ENCODE data around the gene TRIM31. TPM values are rescaled to one million over a fixed set of nuclear protein-coding genes. Genes with fewer than 3 reads are reported as not detected.
A peak's percentile ranks its signal among the peaks of the same experiment; 100 is the strongest.

Gene TRIM31
- total and polyA plus RNA-seq, 2 donors from 2014 or later, result 0.22 to 0.26 TPM

DNA sequence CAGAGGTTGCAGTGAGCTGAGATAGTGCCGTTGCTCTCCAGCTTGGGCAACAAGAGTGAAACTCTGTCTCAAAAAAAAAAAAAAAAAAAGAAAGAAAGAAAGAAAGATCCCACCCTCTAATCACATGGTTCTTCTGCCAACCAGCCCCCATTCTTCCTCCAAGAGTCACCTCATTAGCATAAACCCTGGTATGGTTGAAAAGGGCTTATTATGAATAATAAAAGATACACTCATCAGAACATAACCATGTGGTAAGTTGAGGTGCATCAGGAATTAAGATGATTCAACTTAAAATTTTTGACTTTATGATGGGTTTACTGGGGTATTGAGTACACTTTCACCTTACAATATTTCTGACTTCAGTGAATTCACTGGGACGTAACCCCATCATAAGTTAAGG, 22.3 kb upstream of the TRIM31 start:
- peaks cover 11% of the 10 kb centered on the region for H3K27me3 ChIP-seq (ENCODE audit: control insufficient read depth, insufficient read depth, low read length)
- TF ChIP-seq, protein P1, sequence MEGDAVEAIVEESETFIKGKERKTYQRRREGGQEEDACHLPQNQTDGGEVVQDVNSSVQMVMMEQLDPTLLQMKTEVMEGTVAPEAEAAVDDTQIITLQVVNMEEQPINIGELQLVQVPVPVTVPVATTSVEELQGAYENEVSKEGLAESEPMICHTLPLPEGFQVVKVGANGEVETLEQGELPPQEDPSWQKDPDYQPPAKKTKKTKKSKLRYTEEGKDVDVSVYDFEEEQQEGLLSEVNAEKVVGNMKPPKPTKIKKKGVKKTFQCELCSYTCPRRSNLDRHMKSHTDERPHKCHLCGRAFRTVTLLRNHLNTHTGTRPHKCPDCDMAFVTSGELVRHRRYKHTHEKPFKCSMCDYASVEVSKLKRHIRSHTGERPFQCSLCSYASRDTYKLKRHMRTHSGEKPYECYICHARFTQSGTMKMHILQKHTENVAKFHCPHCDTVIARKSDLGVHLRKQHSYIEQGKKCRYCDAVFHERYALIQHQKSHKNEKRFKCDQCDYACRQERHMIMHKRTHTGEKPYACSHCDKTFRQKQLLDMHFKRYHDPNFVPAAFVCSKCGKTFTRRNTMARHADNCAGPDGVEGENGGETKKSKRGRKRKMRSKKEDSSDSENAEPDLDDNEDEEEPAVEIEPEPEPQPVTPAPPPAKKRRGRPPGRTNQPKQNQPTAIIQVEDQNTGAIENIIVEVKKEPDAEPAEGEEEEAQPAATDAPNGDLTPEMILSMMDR (IDR thresholded peaks at IDR 0.05; ENCODE audit: borderline replicate concordance, extremely low read depth, insufficient read depth), result no peak

DNA sequence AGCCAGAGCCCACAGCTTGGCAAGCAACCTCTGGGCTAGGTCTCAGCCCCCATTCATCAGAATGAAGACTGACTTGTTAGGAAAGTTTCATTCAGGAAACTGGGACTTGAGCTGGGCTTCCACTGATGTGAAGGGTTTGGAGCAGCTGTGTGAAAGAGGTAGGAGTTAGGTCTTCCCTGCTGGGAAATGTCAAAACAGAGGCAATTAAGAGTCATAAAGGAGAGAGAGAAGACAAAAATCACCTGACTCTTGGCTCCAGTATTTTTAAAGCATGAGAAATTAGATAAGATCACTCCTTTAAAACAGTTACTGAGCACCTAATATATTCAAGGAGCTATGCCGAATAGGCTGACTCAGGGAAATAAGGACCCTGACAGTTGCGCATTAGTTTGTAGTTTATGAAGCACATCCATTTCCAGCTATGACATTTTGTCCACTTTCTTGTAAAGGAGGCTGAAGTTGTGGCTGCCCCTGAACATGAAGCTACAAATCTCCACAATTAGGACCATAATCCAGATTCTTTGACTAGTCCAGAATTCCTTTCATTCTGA, 19.1 kb upstream of the TRIM31 start:
- no peak for DNase-seq
- Histone ChIP-seq H3K36me3 (ENCODE audit: control insufficient read depth in 2 of 3, insufficient read depth in 3 of 3, low read length in 3 of 3) (no peaks in the 10 kb centered on the region), H3K4me1 (ENCODE audit: control insufficient read depth in 2 of 3, insufficient read depth in 2 of 3, low read depth in 1 of 3, low read length in 3 of 3) (peaks cover 0 to 7% (median 0%) of the 10 kb centered on the region in 3 donors), H3K9me3 (ENCODE audit: control insufficient read depth in 2 of 3, insufficient read depth in 1 of 3, low read length in 3 of 3) (no peaks in the 10 kb centered on the region), H3K4me3 (ENCODE audit: low read length in 3 of 3) (no peak overlapping the region), H3K27me3 (ENCODE audit: control insufficient read depth, insufficient read depth, low read length) (peaks cover 33% of the 10 kb centered on the region), H3K27ac (ENCODE audit: low read depth in 2 of 2, low read length in 2 of 2) (no peak overlapping the region), H3K9ac (ENCODE audit: low read length in 3 of 3) (no peak overlapping the region)
- TF ChIP-seq, protein P1 (IDR thresholded peaks at IDR 0.05; ENCODE audit: borderline replicate concordance, extremely low read depth, insufficient read depth), result no peak
- FAIRE-seq, result no peak
- intact Hi-C loops (cut with DNase I), result no loop called here

More for the DNA sequence above, 22.3 kb upstream of the TRIM31 start:
- Histone ChIP-seq H3K9ac (ENCODE audit: low read length in 3 of 3) (no peak overlapping the region), H3K4me1 (ENCODE audit: control insufficient read depth in 2 of 3, insufficient read depth in 2 of 3, low read depth in 1 of 3, low read length in 3 of 3) (peaks cover 0 to 7% (median 0%) of the 10 kb centered on the region in 3 donors), H3K27ac (ENCODE audit: low read depth in 2 of 2, low read length in 2 of 2) (no peak overlapping the region), H3K4me3 (ENCODE audit: low read length in 3 of 3) (no peak overlapping the region), H3K36me3 (ENCODE audit: control insufficient read depth in 2 of 3, insufficient read depth in 3 of 3, low read length in 3 of 3) (no peaks in the 10 kb centered on the region), H3K9me3 (ENCODE audit: control insufficient read depth in 2 of 3, insufficient read depth in 1 of 3, low read length in 3 of 3) (no peaks in the 10 kb centered on the region)
- DNase-seq (no peak), FAIRE-seq (no peak)
- intact Hi-C loops (cut with DNase I), result no loop called here

DNA sequence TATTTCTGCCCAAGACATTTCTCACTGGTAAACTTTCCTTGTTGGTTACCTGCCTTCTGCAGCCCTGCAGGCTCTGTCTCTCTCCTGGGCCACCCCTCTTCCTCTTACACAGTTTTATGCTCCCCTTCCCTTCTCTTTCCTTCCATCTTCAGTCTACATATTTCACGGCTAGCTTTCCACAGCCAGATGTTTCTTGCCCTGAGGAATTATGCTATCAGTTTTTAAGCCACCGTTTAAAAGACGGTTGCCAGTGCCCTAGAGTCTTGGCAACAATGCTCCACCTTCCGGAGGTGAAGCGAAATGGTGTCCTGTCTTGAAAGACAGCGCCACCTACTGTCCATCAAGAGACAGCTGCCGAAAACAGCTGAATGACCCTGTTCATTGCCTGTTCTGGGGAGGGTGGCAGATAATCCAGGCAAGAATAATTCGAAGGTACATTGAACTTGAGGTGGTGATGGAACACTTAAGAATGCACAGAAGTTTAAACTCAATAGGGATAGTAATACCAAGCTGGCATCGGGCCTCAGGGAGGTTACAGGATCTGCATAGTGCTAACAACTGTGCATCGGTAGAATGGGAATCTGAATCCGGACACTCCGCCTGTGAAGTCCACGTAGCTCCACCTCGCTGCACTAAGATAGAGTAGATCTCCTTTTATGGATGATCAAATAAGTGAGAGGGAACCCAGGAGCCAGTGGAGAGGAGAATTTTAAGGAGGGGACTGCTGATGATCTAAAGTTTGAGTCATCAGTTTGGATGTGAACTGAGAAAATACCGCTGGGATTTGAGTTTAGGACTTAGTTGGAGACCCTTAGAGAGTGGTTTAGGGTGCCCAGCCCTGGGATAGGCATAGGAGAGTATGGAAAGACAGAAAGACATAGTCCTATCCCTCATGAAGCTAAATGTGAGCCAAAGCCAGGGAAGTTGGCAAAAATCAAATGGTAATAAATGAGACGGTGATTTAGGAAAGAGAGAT, 18.3 kb upstream of the TRIM31 start:
- intact Hi-C loops (cut with DNase I), result no loop called here
- peak overlapping the region in 1 of 3 donors; percentile 8 for H3K4me3 ChIP-seq (ENCODE audit: low read length in 3 of 3)
- FAIRE-seq (peak; percentile 35), DNase-seq (peak; percentile 66 to 91 (median 69))
- H3K9ac ChIP-seq (ENCODE audit: low read length in 3 of 3), result no peak overlapping the region
- H3K27ac ChIP-seq (ENCODE audit: low read depth in 2 of 2, low read length in 2 of 2), result no peak overlapping the region
- TF ChIP-seq, protein P1 (IDR thresholded peaks at IDR 0.05; ENCODE audit: borderline replicate concordance, extremely low read depth, insufficient read depth), result peak; percentile 99
- no peaks in the 10 kb centered on the region for H3K9me3 ChIP-seq (ENCODE audit: control insufficient read depth in 2 of 3, insufficient read depth in 1 of 3, low read length in 3 of 3)
- H3K27me3 ChIP-seq (ENCODE audit: control insufficient read depth, insufficient read depth, low read length), result peaks cover 36% of the 10 kb centered on the region
- peaks cover 0 to 7% (median 0%) of the 10 kb centered on the region in 3 donors for H3K4me1 ChIP-seq (ENCODE audit: control insufficient read depth in 2 of 3, insufficient read depth in 2 of 3, low read depth in 1 of 3, low read length in 3 of 3)
- no peaks in the 10 kb centered on the region for H3K36me3 ChIP-seq (ENCODE audit: control insufficient read depth in 2 of 3, insufficient read depth in 3 of 3, low read length in 3 of 3)

Measured in kidney (tissue), 14 donors.